ENCODE data around the gene ARHGAP25. TPM values are rescaled to one million over a fixed set of nuclear protein-coding genes. Genes with fewer than 3 reads are reported as not detected.
"Not testable (repeated sequence)": the region's sequence is repeated elsewhere in the genome, so short reads cannot be mapped to it uniquely, and the experiment has no call there.

Gene ARHGAP25
- total RNA-seq, 1 donor from 2014 or later: 2.5 TPM

GRCh38 chr2:68800027-68800401 lies 65.4 kb downstream of the ARHGAP25 start:
- no peak for TF ChIP-seq CTCF (conservative IDR thresholded peaks at IDR 0.05)
- H3K27me3 Mint-ChIP-seq (ENCODE audit: low read depth): peaks cover 3% of the 10 kb centered on the region
- peaks cover 2% of the 10 kb centered on the region for H3K9me3 Mint-ChIP-seq
- no peak for DNase-seq (ENCODE audit: low read depth, low spot score)
- H3K36me3 Mint-ChIP-seq (ENCODE audit: low read depth): no peaks in the 10 kb centered on the region
- H3K4me3 Mint-ChIP-seq: no peak overlapping the region
- no peak overlapping the region for H3K27ac Mint-ChIP-seq (ENCODE audit: unreplicated experiment)
- H3K4me1 Mint-ChIP-seq: no peaks in the 10 kb centered on the region

GRCh38 chr2:68800517-68800916 lies 65.9 kb downstream of the ARHGAP25 start:
- Mint-ChIP-seq H3K27ac (ENCODE audit: unreplicated experiment) (no peak overlapping the region), H3K4me3 (no peak overlapping the region), H3K27me3 (ENCODE audit: low read depth) (peaks cover 3% of the 10 kb centered on the region), H3K36me3 (ENCODE audit: low read depth) (no peaks in the 10 kb centered on the region), H3K4me1 (no peaks in the 10 kb centered on the region), H3K9me3 (peaks cover 2% of the 10 kb centered on the region)
- no peak for DNase-seq (ENCODE audit: low read depth, low spot score)
- no peak for TF ChIP-seq CTCF (conservative IDR thresholded peaks at IDR 0.05)

GRCh38 chr2:68802161-68802560 lies 67.5 kb downstream of the ARHGAP25 start:
- H3K36me3 Mint-ChIP-seq (ENCODE audit: low read depth); H3K4me3 Mint-ChIP-seq; H3K4me1 Mint-ChIP-seq: not testable (repeated sequence)

GRCh38 chr2:68805025-68805424 lies 70.4 kb downstream of the ARHGAP25 start:
- no peak for TF ChIP-seq CTCF (conservative IDR thresholded peaks at IDR 0.05)
- Mint-ChIP-seq H3K4me1 (no peaks in the 10 kb centered on the region), H3K27ac (ENCODE audit: unreplicated experiment) (no peak overlapping the region), H3K9me3 (no peaks in the 10 kb centered on the region), H3K4me3 (no peak overlapping the region), H3K36me3 (ENCODE audit: low read depth) (no peaks in the 10 kb centered on the region), H3K27me3 (ENCODE audit: low read depth) (peaks cover 3% of the 10 kb centered on the region)
- DNase-seq (ENCODE audit: low read depth, low spot score): no peak

More at GRCh38 chr2:68802161-68802560, 67.5 kb downstream of the ARHGAP25 start:
- not testable (repeated sequence) for H3K9me3 Mint-ChIP-seq; DNase-seq (ENCODE audit: low read depth, low spot score); H3K27me3 Mint-ChIP-seq (ENCODE audit: low read depth); H3K27ac Mint-ChIP-seq (ENCODE audit: unreplicated experiment)

GRCh38 chr2:68806511-68807109 lies 72.0 kb downstream of the ARHGAP25 start:
- Mint-ChIP-seq H3K27ac (ENCODE audit: unreplicated experiment) (no peak overlapping the region), H3K9me3 (no peaks in the 10 kb centered on the region), H3K4me3 (no peak overlapping the region), H3K27me3 (ENCODE audit: low read depth) (peaks cover 3% of the 10 kb centered on the region), H3K4me1 (no peaks in the 10 kb centered on the region), H3K36me3 (ENCODE audit: low read depth) (no peaks in the 10 kb centered on the region)
- no peak for DNase-seq (ENCODE audit: low read depth, low spot score)
- TF ChIP-seq CTCF (conservative IDR thresholded peaks at IDR 0.05): no peak

GRCh38 chr2:68807821-68808266 lies 73.2 kb downstream of the ARHGAP25 start:
- Mint-ChIP-seq H3K4me3 (no peak overlapping the region), H3K27ac (ENCODE audit: unreplicated experiment) (no peak overlapping the region), H3K4me1 (no peaks in the 10 kb centered on the region), H3K36me3 (ENCODE audit: low read depth) (no peaks in the 10 kb centered on the region), H3K9me3 (no peaks in the 10 kb centered on the region), H3K27me3 (ENCODE audit: low read depth) (peaks cover 3% of the 10 kb centered on the region)
- DNase-seq (ENCODE audit: low read depth, low spot score): no peak
- no peak for TF ChIP-seq CTCF (conservative IDR thresholded peaks at IDR 0.05)

Measured in neural crest cell (in vitro differentiated cells).